HepG2 (cell line): ENCODE measurements around the gene PTPRO. TPM values are rescaled to one million over a fixed set of nuclear protein-coding genes. Genes with fewer than 3 reads are reported as not detected.

ENCODE experiments used
- ATAC-seq: fragments of 200-7000 bp; cut with Tn5 transposase; 3 replicates; pipeline ENCODE4 v1.9.1; 2020; ENCODE audit warnings: mild to moderate bottlenecking, moderate library complexity
- BruUV-seq: library from RNA; stranded (reverse); fragments of 400-500 nt; replicated peaks from 2 replicates; lab custom pipeline; 2021; lab: Mats Ljungman, UMichigan
- CTCF ChIA-PET: fragments of 300-600 bp; formaldehyde crosslinking; extraction: SDS; loops from one replicate; lab custom pipeline; 2021; ENCODE audit warnings: low total read pairs, inconsistent platforms, low intra/inter-chr PET ratio; lab: Yijun Ruan, JAX
- POLR2A ChIA-PET: fragments of 350-600 bp; sonication (Branson Sonifier 250); formaldehyde crosslinking; loops from one replicate; lab custom pipeline; 2020; ENCODE audit warnings: antibody characterized with exemption, inconsistent platforms; lab: Yijun Ruan, JAX
- DNase-seq: peaks from one replicate; pipeline ENCODE4 v3.0.0-alpha.2; 2015; ENCODE audit warnings: low spot score
- FAIRE-seq: peaks from 3 replicates; lab custom pipeline; 2011; peaks lifted over from hg19 to GRCh38; lab: Jason Lieb, UNC
- H2AFZ ChIP-seq: one replicate; pipeline ENCODE4 v1.6.1; 2011; ENCODE audit warnings: low read length, inconsistent platforms
- H3K27ac ChIP-seq: fragments of 300-600 bp; 3 replicates; pipeline ENCODE4 v1.8.0; 2011; ENCODE audit warnings: mixed run types, mild to moderate bottlenecking, mixed read lengths, low read length, inconsistent platforms; ENCODE audit not compliant: insufficient read depth; ENCODE audit errors: extremely low read length
- H3K27me3 ChIP-seq, 2 experiments: fragments of 200-600 bp in 1 of 2; 2 replicates in 1 of 2; 3 replicates in 1 of 2; pipeline versions ENCODE4 v1.6.0 to v1.8.0; 2011; ENCODE audit warnings: low read length in 2 of 2, mild to moderate bottlenecking in 2 of 2, moderate library complexity in 2 of 2, inconsistent platforms in 1 of 2; ENCODE audit not compliant: insufficient read depth in 2 of 2, control insufficient read depth in 1 of 2
- H3K36me3 ChIP-seq, 2 experiments: fragments of 200-600 bp in 1 of 2; replicated peaks in 1 of 2; 2 replicates in 1 of 2; 3 replicates in 1 of 2; pipeline versions ENCODE4 v1.5.1 to v1.8.0; 2011; ENCODE audit warnings: low read length in 2 of 2, inconsistent platforms in 1 of 2; ENCODE audit not compliant: insufficient read depth in 2 of 2, control insufficient read depth in 1 of 2
- H3K4me1 ChIP-seq: 2 replicates; pipeline ENCODE4 v1.5.1; 2012; ENCODE audit warnings: low read length, inconsistent platforms; ENCODE audit not compliant: insufficient read depth
- H3K4me2 ChIP-seq: 2 replicates; pipeline ENCODE4 v1.6.0; 2011; ENCODE audit warnings: low read depth, low read length, inconsistent platforms
- H3K4me3 ChIP-seq, 3 experiments: fragments of 200-600 bp in 1 of 3; sonication (generic), shearing (Covaris generic) in 1 of 3; replicated peaks in 1 of 3; 2 replicates each; pipeline ENCODE4 v1.5.1; 2011 to 2016; ENCODE audit warnings: low read length in 3 of 3, inconsistent platforms in 2 of 3, low read depth in 2 of 3, mild to moderate bottlenecking in 2 of 3, control low read depth in 1 of 3, mixed read lengths in 1 of 3; ENCODE audit not compliant: insufficient read depth in 1 of 3
- H3K79me2 ChIP-seq: one replicate; pipeline ENCODE4 v1.6.1; 2011; ENCODE audit warnings: low read length, inconsistent platforms; ENCODE audit not compliant: insufficient read depth
- H3K9ac ChIP-seq: 2 replicates; pipeline ENCODE4 v1.6.0; 2011; ENCODE audit warnings: mild to moderate bottlenecking, low read depth, low read length, inconsistent platforms; ENCODE audit not compliant: insufficient read depth
- H3K9me3 ChIP-seq: 2 replicates; pipeline ENCODE4 v1.5.1; 2012; ENCODE audit warnings: mild to moderate bottlenecking, low read length
- H4K20me1 ChIP-seq: 2 replicates; pipeline ENCODE4 v1.6.0; 2011; ENCODE audit warnings: inconsistent platforms, mild to moderate bottlenecking, low read length, moderate library complexity; ENCODE audit not compliant: insufficient read depth
- ERF ChIP-seq: IDR thresholded peaks from 2 replicates; pipeline ENCODE4 v1.6.1; 2018; ENCODE audit warnings: missing biosample characterization, missing genetic modification reagents
- GATAD2A ChIP-seq: IDR thresholded peaks from 2 replicates; pipeline ENCODE4 v1.6.1; 2016
- RXRA ChIP-seq: sonication (generic); formaldehyde crosslinking; IDR thresholded peaks from 2 replicates; pipeline ENCODE4 v1.5.1; 2020; ENCODE audit warnings: missing genetic modification reagents
- SMARCE1 ChIP-seq: fragments of 450-650 bp; IDR thresholded peaks from 2 replicates; pipeline ENCODE4 v1.6.1; 2017; ENCODE audit warnings: borderline replicate concordance
- STAT6 ChIP-seq: sonication (generic); formaldehyde crosslinking; IDR thresholded peaks from 2 replicates; pipeline ENCODE4 v1.4.0; 2020; ENCODE audit warnings: missing genetic modification reagents, mild to moderate bottlenecking, borderline replicate concordance
- ZBTB37 ChIP-seq: sonication (generic); formaldehyde crosslinking; IDR thresholded peaks from 2 replicates; pipeline ENCODE4 v1.4.0; 2020; ENCODE audit warnings: mild to moderate bottlenecking, missing genetic modification reagents
- ZNF343 ChIP-seq: sonication (generic); formaldehyde crosslinking; IDR thresholded peaks from 2 replicates; pipeline ENCODE4 v1.4.0; 2020; ENCODE audit warnings: mild to moderate bottlenecking, missing genetic modification reagents
- WGBS: methylation state at CpG from one replicate; pipeline ENCODE4 v1.1.6; 2017; ENCODE audit warnings: low lambda C conversion rate; 5-methylcytosine and 5-hydroxymethylcytosine counted together
- in situ Hi-C: cut with HindIII; loops from 2 replicates; pipeline ENCODE4 v1.10.0; 2017; ENCODE audit warnings: low pct_unique_long_range_greater_than_20kb; ENCODE audit not compliant: extremely low pct_ligation_motif_present
- intact Hi-C: fragments of 100-400 bp; cut with micrococcal nuclease; formaldehyde crosslinking; loops from one replicate; pipeline ENCODE4 v1.10.0; 2022; ENCODE audit not compliant: unreplicated experiment
- polyA plus RNA-seq, 8 experiments: library from polyadenylated mRNA; depleted of rRNA in 3 of 8; stranded (reverse) in 7 of 8; unstranded in 1 of 8; fragments of >200 nt; fragmentation: Illumina TruSeq in 4 of 8; extraction: Trizol in 4 of 8; gene quantifications; 2 replicates each; pipeline versions ENCODE4 v1.2.1 to v1.2.3, GENCODE V29; 2011 to 2016; ENCODE audit warnings: low read depth in 4 of 8, missing spikeins in 1 of 8, mixed read lengths in 1 of 8; ENCODE audit not compliant: insufficient read depth in 1 of 8
- total RNA-seq, 5 experiments: library from RNA; depleted of rRNA; stranded (reverse); fragments of >200 nt; fragmentation: Illumina TruSeq; extraction: Trizol; gene quantifications; 2 replicates each; pipeline ENCODE4 v1.2.3, GENCODE V29; 2016; ENCODE audit warnings: low read depth in 1 of 5

The PTPRO gene
- total and polyA plus RNA-seq, 2 of the 13 experiments (the other 11 are each of a cell fraction or from before 2014, with no cell fraction given): 0.04 TPM; not detected in 1

- H3K9me3 ChIP-seq: no peaks in the 10 kb centered on the region
- ChIA-PET CTCF (no interaction called here), POLR2A (no interaction called here)
- H2AFZ ChIP-seq: no peak overlapping the region
- intact Hi-C loops: no loop called here
- BruUV-seq: no TSS peak
- H4K20me1 ChIP-seq: no peaks in the 10 kb centered on the region
- H3K27ac ChIP-seq: no peak overlapping the region
- FAIRE-seq (no peak), DNase-seq (no peak), ATAC-seq (no peak)
- H3K9ac ChIP-seq: no peak overlapping the region
- no peaks in the 10 kb centered on the region for H3K27me3 ChIP-seq
- no peaks in the 10 kb centered on the region for H3K36me3 ChIP-seq
- no peak overlapping the region for H3K4me2 ChIP-seq
- H3K79me2 ChIP-seq: no peaks in the 10 kb centered on the region
- WGBS: 0% methylated on average over 2 of the region's 2 CpGs
- H3K4me1 ChIP-seq: no peaks in the 10 kb centered on the region
- H3K4me3 ChIP-seq: no peak overlapping the region
- in situ Hi-C loops: no loop called here
- TF ChIP-seq SMARCE1 (no peak), STAT6 (CRISPR knock-in tag) (no peak), RXRA (CRISPR knock-in tag) (no peak), ZBTB37 (CRISPR knock-in tag) (no peak), ERF (CRISPR knock-in tag) (no peak), ZNF343 (CRISPR knock-in tag) (no peak), GATAD2A (no peak)
Measured at GRCh38 chr12:15355766-15356165, 33.5 kb downstream of the PTPRO start.
